Sigmoid colon (tissue), 7 donors: Measurements from ENCODE around the gene SCAMP2. TPM values are rescaled to one million over a fixed set of nuclear protein-coding genes. Genes with fewer than 3 reads are reported as not detected.
A peak's percentile ranks its signal among the peaks of the same experiment; 100 is the strongest.

Experiments used
- DNase-seq: peaks from one replicate; pipeline ENCODE4 v3.0.0-alpha.2; 2019
- H3K27ac ChIP-seq, 4 donors: fragments of 200-600 bp; sonication (generic); one replicate each; pipeline ENCODE4 v1.5.1; 2016 to 2019; ENCODE audit warnings: mild to moderate bottlenecking in 1 of 4
- H3K27me3 ChIP-seq, 3 donors: fragments of 200-600 bp; sonication (generic); one replicate each; pipeline ENCODE4 v1.5.1; 2019; ENCODE audit warnings: mild to moderate bottlenecking in 1 of 3
- H3K36me3 ChIP-seq, 4 donors: fragments of 200-600 bp; sonication (generic); one replicate each; pipeline ENCODE4 v1.5.1; 2016 to 2019
- H3K4me1 ChIP-seq, 4 donors: fragments of 200-600 bp; sonication (generic); one replicate each; pipeline ENCODE4 v1.5.1; 2017 to 2019
- H3K4me3 ChIP-seq, 4 donors: fragments of 200-600 bp; sonication (generic); one replicate each; pipeline ENCODE4 v1.5.1; 2017 to 2019; ENCODE audit warnings: mild to moderate bottlenecking in 2 of 4, moderate library complexity in 1 of 4
- H3K9me3 ChIP-seq, 4 donors: fragments of 200-600 bp in 3 of 4; sonication (generic) in 3 of 4; one replicate each; pipeline versions ENCODE4 v1.5.1 to v1.6.1; 2013 to 2019
- CTCF ChIP-seq, 4 experiments: fragments of 450-650 bp in 3 of 4; fragments of 200-600 bp in 1 of 4; IDR thresholded peaks; one replicate each; pipeline ENCODE4 v1.5.1; 2016 to 2019; ENCODE audit warnings: antibody characterized with exemption in 4 of 4, mild to moderate bottlenecking in 3 of 4, moderate library complexity in 2 of 4
- EP300 ChIP-seq, 4 donors: sonication (generic); formaldehyde crosslinking; IDR thresholded peaks; one replicate each; pipeline ENCODE4 v1.6.1; 2017; ENCODE audit warnings: antibody characterized with exemption in 4 of 4
- POLR2A ChIP-seq, 2 donors: fragments of 450-650 bp; IDR thresholded peaks; one replicate each; pipeline ENCODE4 v1.6.1; 2016; ENCODE audit warnings: antibody characterized with exemption in 2 of 2, mild to moderate bottlenecking in 2 of 2, moderate library complexity in 2 of 2
- POLR2AphosphoS5 ChIP-seq, 4 donors: sonication (generic); formaldehyde crosslinking; IDR thresholded peaks; one replicate each; pipeline ENCODE4 v1.6.1; 2017; ENCODE audit warnings: antibody characterized with exemption in 4 of 4
- WGBS, 2 donors: extraction: QIAGEN DNeasy Blood & Tissue Kit; methylation state at CpG; one replicate each; pipeline ENCODE4 v1.1.7; 2013; 5-methylcytosine and 5-hydroxymethylcytosine counted together
- intact Hi-C: fragments of 100-400 bp; cut with DNase I; formaldehyde crosslinking; loops from one replicate; pipeline ENCODE4 v1.15.1; 2023
- polyA plus RNA-seq, 3 donors: library from polyadenylated mRNA; stranded (reverse); fragments of 200-250 nt; gene quantifications; one replicate each; pipeline ENCODE4 v1.2.3, GENCODE V29; 2013
- total RNA-seq, 4 donors: library from RNA; depleted of rRNA; stranded (reverse); fragments of >200 nt; gene quantifications; one replicate each; pipeline ENCODE4 v1.1.0, GENCODE V29; 2016
- donor health status: healthy with polysubstance abuse.
- donor health status: Bipolar disorder and iron deficiency.
- donor health status: healthy.

Gene SCAMP2
- total and polyA plus RNA-seq, 7 donors: 27.8 to 131 (median 35.3) TPM

- peak overlapping the region; percentile 37 to 88 (median 70) for H3K27ac ChIP-seq
- TF ChIP-seq POLR2AphosphoS5 (IDR thresholded peaks at IDR 0.05): peak in 3 of 4 donors; percentile 28 to 37 (median 36)
- no peak for TF ChIP-seq EP300 (IDR thresholded peaks at IDR 0.05)
- TF ChIP-seq POLR2A (IDR thresholded peaks at IDR 0.05): peak in 1 of 2 donors; percentile 45
- no peak for TF ChIP-seq CTCF (IDR thresholded peaks at IDR 0.05)
- DNase-seq: peak; percentile 88
- no peak overlapping the region for H3K4me3 ChIP-seq
- peaks cover 0 to 4% (median 0%) of the 10 kb centered on the region in 4 donors for H3K36me3 ChIP-seq
- intact Hi-C loops: loop anchor here (5.0 kb wide), 1 partner anchor 37 kb away; the partner anchor contains the start of gene FAM219B
- peaks cover 0 to 65% (median 48%) of the 10 kb centered on the region in 4 donors for H3K4me1 ChIP-seq
- WGBS, 2 donors: 4 to 20% methylated on average over 6 of the region's 6 CpGs
- no peaks in the 10 kb centered on the region for H3K9me3 ChIP-seq
- no peaks in the 10 kb centered on the region for H3K27me3 ChIP-seq
Observed at GRCh38 chr15:74869726-74870407, 3.3 kb downstream of the SCAMP2 start.

GRCh38 chr15:74869372-74869725, 3.8 kb downstream of the SCAMP2 start:
- H3K27me3 ChIP-seq: no peaks in the 10 kb centered on the region
- peaks cover 0 to 4% (median 0%) of the 10 kb centered on the region in 4 donors for H3K36me3 ChIP-seq
- no peak for TF ChIP-seq EP300 (IDR thresholded peaks at IDR 0.05)
- no peak for TF ChIP-seq CTCF (IDR thresholded peaks at IDR 0.05)
- no peak for TF ChIP-seq POLR2AphosphoS5 (IDR thresholded peaks at IDR 0.05)
- TF ChIP-seq POLR2A (IDR thresholded peaks at IDR 0.05): no peak
- peaks cover 0 to 65% (median 49%) of the 10 kb centered on the region in 4 donors for H3K4me1 ChIP-seq
- H3K27ac ChIP-seq: peak overlapping the region; percentile 37 to 88 (median 70)
- no peak for DNase-seq
- H3K4me3 ChIP-seq: no peak overlapping the region
- intact Hi-C loops: no loop called here
- H3K9me3 ChIP-seq: no peaks in the 10 kb centered on the region

GRCh38 chr15:74868059-74868458, 5.1 kb downstream of the SCAMP2 start:
- 11 to 27% methylated on average over 6 of the region's 6 CpGs for whole genome bisulfite sequencing, 2 donors
- Histone ChIP-seq H3K4me3 (no peak overlapping the region), H3K4me1 (peaks cover 0 to 62% (median 49%) of the 10 kb centered on the region in 4 donors), H3K9me3 (no peaks in the 10 kb centered on the region), H3K27ac (peak overlapping the region; percentile 47 to 88 (median 67)), H3K27me3 (no peaks in the 10 kb centered on the region), H3K36me3 (peaks cover 0 to 7% (median 0%) of the 10 kb centered on the region in 4 donors)
- intact Hi-C loops: no loop called here
- TF ChIP-seq POLR2AphosphoS5 (IDR thresholded peaks at IDR 0.05): peak in 1 of 4 donors; percentile 34
- TF ChIP-seq EP300 (IDR thresholded peaks at IDR 0.05): no peak
- DNase-seq: no peak

GRCh38 chr15:74867466-74868038, 5.6 kb downstream of the SCAMP2 start:
- DNase-seq: no peak
- H3K27ac ChIP-seq: peak overlapping the region; percentile 20 to 85 (median 30)
- H3K4me3 ChIP-seq: no peak overlapping the region
- H3K4me1 ChIP-seq: peaks cover 0 to 60% (median 47%) of the 10 kb centered on the region in 4 donors
- TF ChIP-seq CTCF (IDR thresholded peaks at IDR 0.05) (no peak), POLR2AphosphoS5 (IDR thresholded peaks at IDR 0.05) (no peak), EP300 (IDR thresholded peaks at IDR 0.05) (no peak), POLR2A (IDR thresholded peaks at IDR 0.05) (no peak)
- intact Hi-C loops: no loop called here
- WGBS, 2 donors: 14 to 43% methylated on average over 1 of the region's 1 CpG
- H3K27me3 ChIP-seq: no peaks in the 10 kb centered on the region
- H3K36me3 ChIP-seq: peaks cover 0 to 7% (median 0%) of the 10 kb centered on the region in 4 donors
- no peaks in the 10 kb centered on the region for H3K9me3 ChIP-seq

GRCh38 chr15:74866090-74866489, 7.1 kb downstream of the SCAMP2 start:
- intact Hi-C loops: no loop called here
- peaks cover 0 to 46% (median 33%) of the 10 kb centered on the region in 4 donors for H3K4me1 ChIP-seq
- no peak for TF ChIP-seq EP300 (IDR thresholded peaks at IDR 0.05)
- no peak for TF ChIP-seq CTCF (IDR thresholded peaks at IDR 0.05)
- no peak for TF ChIP-seq POLR2AphosphoS5 (IDR thresholded peaks at IDR 0.05)
- no peak for TF ChIP-seq POLR2A (IDR thresholded peaks at IDR 0.05)

More at GRCh38 chr15:74866090-74866489, 7.1 kb downstream of the SCAMP2 start:
- WGBS, 2 donors: 34 to 59% methylated on average over 6 of the region's 6 CpGs
- Histone ChIP-seq H3K27ac (peak overlapping the region; percentile 6 to 85 (median 57)), H3K9me3 (no peaks in the 10 kb centered on the region), H3K4me3 (no peak overlapping the region), H3K36me3 (peaks cover 0 to 7% (median 0%) of the 10 kb centered on the region in 4 donors), H3K27me3 (no peaks in the 10 kb centered on the region)
- DNase-seq: no peak
